ENCODE results near the gene TMEM54.

DNA sequence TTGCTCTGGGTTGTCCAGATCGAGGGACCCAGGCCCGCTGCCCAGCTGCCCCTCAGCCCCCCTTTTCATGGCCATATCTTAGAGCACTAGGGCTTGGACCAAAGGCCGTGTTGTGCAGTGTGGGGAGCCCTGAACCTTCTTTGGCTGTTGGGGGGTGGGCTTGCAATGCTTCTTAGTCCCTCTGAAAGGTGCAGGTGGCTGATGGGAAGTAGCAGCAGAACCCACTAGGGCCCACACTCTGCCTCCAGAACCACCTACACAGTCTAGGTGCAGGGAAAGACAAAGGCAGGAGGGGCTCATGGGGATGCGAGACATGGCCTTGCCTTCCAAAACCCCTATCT, 17.2 kb downstream of the TMEM54 start:
- TF ChIP-seq SETDB1 (CRISPR knock-in tag; IDR thresholded peaks at IDR 0.05; ENCODE audit: borderline replicate concordance), result no peak
- TF ChIP-seq ZNF292 (CRISPR knock-in tag; IDR thresholded peaks at IDR 0.05; ENCODE audit: borderline replicate concordance, low read depth), result no peak
- TF ChIP-seq BHLHE40 (IDR thresholded peaks at IDR 0.05; ENCODE audit: low read length), result no peak
- TF ChIP-seq EZH2 (conservative IDR thresholded peaks at IDR 0.05; ENCODE audit: low read depth, low read length), result no peak
- TF ChIP-seq ZNF670 (CRISPR knock-in tag; IDR thresholded peaks at IDR 0.05; ENCODE audit: borderline replicate concordance), result no peak
- no peak for TF ChIP-seq RXRB (CRISPR knock-in tag; IDR thresholded peaks at IDR 0.05; ENCODE audit: borderline replicate concordance)
- TF ChIP-seq SIN3A (IDR thresholded peaks at IDR 0.05; ENCODE audit: borderline replicate concordance, low read depth, low read length), result no peak
- no peak for TF ChIP-seq MAZ (IDR thresholded peaks at IDR 0.05; ENCODE audit: borderline replicate concordance, low read depth, low read length)
- no peak for TF ChIP-seq MAZ (CRISPR knock-in tag; IDR thresholded peaks at IDR 0.05; ENCODE audit: low read depth)
- no peak for TF ChIP-seq MXD4 (CRISPR knock-in tag; IDR thresholded peaks at IDR 0.05)
